Thyroid gland (tissue), 4 donors: ENCODE measurements around the gene SMDT1.
"Not testable (repeated sequence)": the region's sequence is repeated elsewhere in the genome, so short reads cannot be mapped to it uniquely, and the experiment has no call there.

Source experiments
- CTCF ChIP-seq, 6 experiments: fragments of 200-600 bp in 3 of 6; fragments of 450-650 bp in 3 of 6; sonication (generic) in 3 of 6; IDR thresholded peaks; one replicate each; pipeline ENCODE4 v1.5.1; 2016 to 2019; ENCODE audit warnings: antibody characterized with exemption in 6 of 6, mild to moderate bottlenecking in 2 of 6, inconsistent platforms in 1 of 6, moderate library complexity in 1 of 6
- POLR2A ChIP-seq, 2 donors: fragments of 450-650 bp; IDR thresholded peaks; one replicate each; pipeline ENCODE4 v1.6.1; 2017; ENCODE audit warnings: antibody characterized with exemption in 2 of 2, mild to moderate bottlenecking in 2 of 2, moderate library complexity in 1 of 2

- not testable (repeated sequence) for TF ChIP-seq CTCF, POLR2A (IDR thresholded peaks at IDR 0.05)
These were observed 40.9 kb downstream of the SMDT1 start for GRCh38 chr22:42120231-42121021.
